ENCODE results near the gene NUP160. TPM values are rescaled to one million over a fixed set of nuclear protein-coding genes. Genes with fewer than 3 reads are reported as not detected.

The NUP160 gene
- total RNA-seq, 1 experiment from 2014 or later = 172 TPM

GRCh38 chr11:47732271-47732670 lies 115.9 kb downstream of the NUP160 start:
- no peak overlapping the region for H3K27ac ChIP-seq (ENCODE audit: low read depth, low read length, poor library complexity, severe bottlenecking)
- H3K9me3 ChIP-seq (ENCODE audit: low read depth, low read length, poor library complexity, severe bottlenecking) = no peaks in the 10 kb centered on the region
- TF ChIP-seq EZH2 (IDR thresholded peaks at IDR 0.05; ENCODE audit: borderline replicate concordance, low read depth, low read length, poor library complexity, severe bottlenecking) (no peak), CTCF (conservative IDR thresholded peaks at IDR 0.05; ENCODE audit: low read depth, low read length) (no peak)
- CTCF ChIA-PET = no interaction called here
- intact Hi-C loops (cut with micrococcal nuclease; ENCODE audit: unreplicated experiment) = loop anchor here (5.0 to 10.0 kb wide), 2 partner anchors 70 to 947 kb away; no protein-coding TSS in a partner anchor
- no peaks in the 10 kb centered on the region for H3K4me1 ChIP-seq (ENCODE audit: insufficient read depth, low read length, poor library complexity, severe bottlenecking)
- no peak for DNase-seq (ENCODE audit: low spot score)
- H3K36me3 ChIP-seq (ENCODE audit: insufficient read depth, low read length, poor library complexity, severe bottlenecking) = peaks cover 98% of the 10 kb centered on the region
- POLR2A ChIA-PET (ENCODE audit: low non-redundant PET) = no interaction called here
- no TSS peak for BruUV-seq (replicated peaks)
- H3K4me3 ChIP-seq (ENCODE audit: low read depth, low read length, poor library complexity, severe bottlenecking) = no peak overlapping the region
- no peaks in the 10 kb centered on the region for H3K27me3 ChIP-seq (replicated peaks; ENCODE audit: insufficient read depth, low read depth, low read length, poor library complexity)

GRCh38 chr11:47731475-47731874 lies 116.7 kb downstream of the NUP160 start:
- no peak for DNase-seq (ENCODE audit: low spot score)
- Histone ChIP-seq H3K4me3 (ENCODE audit: low read depth, low read length, poor library complexity, severe bottlenecking) (no peak overlapping the region), H3K27ac (ENCODE audit: low read depth, low read length, poor library complexity, severe bottlenecking) (peak overlapping the region; percentile 0), H3K36me3 (ENCODE audit: insufficient read depth, low read length, poor library complexity, severe bottlenecking) (peaks cover 98% of the 10 kb centered on the region), H3K9me3 (ENCODE audit: low read depth, low read length, poor library complexity, severe bottlenecking) (no peaks in the 10 kb centered on the region), H3K27me3 (replicated peaks; ENCODE audit: insufficient read depth, low read depth, low read length, poor library complexity) (no peaks in the 10 kb centered on the region), H3K4me1 (ENCODE audit: insufficient read depth, low read length, poor library complexity, severe bottlenecking) (no peaks in the 10 kb centered on the region)
- TF ChIP-seq CTCF (conservative IDR thresholded peaks at IDR 0.05; ENCODE audit: low read depth, low read length) (no peak), EZH2 (IDR thresholded peaks at IDR 0.05; ENCODE audit: borderline replicate concordance, low read depth, low read length, poor library complexity, severe bottlenecking) (no peak)
- intact Hi-C loops (cut with micrococcal nuclease; ENCODE audit: unreplicated experiment) = loop anchor here (5.0 to 10.0 kb wide), 2 partner anchors 71 to 947 kb away; no protein-coding TSS in a partner anchor
- BruUV-seq (replicated peaks) = no TSS peak
- ChIA-PET CTCF (no interaction called here), POLR2A (ENCODE audit: low non-redundant PET) (no interaction called here)

Other genes with a start within 250 kb of the NUP160 start
- gene MTCH2, start 205.8 kb downstream of the NUP160 start, total RNA-seq (2021) = 367 and 382 TPM in 2 replicates
- gene AGBL2, start 133.0 kb downstream of the NUP160 start, total RNA-seq (2021) = 6.5 and 8.2 TPM in 2 replicates
- 297 and 309 TPM in 2 replicates for gene FNBP4, start 81.0 kb downstream of the NUP160 start, total RNA-seq (2021)
- 11.8 and 12.1 TPM in 2 replicates for gene PTPRJ, start 132.2 kb upstream of the NUP160 start, total RNA-seq (2021)